ENCODE data around the gene OR10V1. TPM values are rescaled to one million over a fixed set of nuclear protein-coding genes. Genes with fewer than 3 reads are reported as not detected.

OR10V1 gene
- total RNA-seq, 1 experiment from 2014 or later, result not detected

DNA sequence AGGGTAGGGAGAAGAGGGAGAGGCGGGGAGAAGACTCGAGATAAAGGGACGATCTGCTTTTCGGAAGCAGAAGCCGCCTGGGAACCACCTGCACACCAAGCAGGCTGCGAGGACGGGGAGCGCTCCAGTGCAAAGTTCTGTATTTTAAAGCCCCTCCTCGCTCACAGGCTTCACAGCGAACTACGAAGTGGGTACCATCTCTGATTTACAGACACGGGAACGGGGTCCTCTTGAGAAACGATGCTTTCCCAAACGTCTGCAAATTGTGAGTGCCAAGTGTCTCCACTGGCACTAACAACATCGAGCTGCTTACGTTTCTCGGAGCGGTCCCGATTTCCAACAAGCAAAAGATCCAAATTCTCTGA is 40.8 kb upstream of the OR10V1 start:
- intact Hi-C loops (cut with micrococcal nuclease; ENCODE audit: unreplicated experiment), result loop anchor here (1.0 to 2.0 kb wide), 5 partner anchors 48 to 165 kb away; partner anchors contain the start of genes MRPL16 and OSBP
- peaks cover 36% of the 10 kb centered on the region for H3K79me2 ChIP-seq (ENCODE audit: low read depth)
- peak overlapping the region; percentile 97 for H2AFZ ChIP-seq
- no peaks in the 10 kb centered on the region for H3K9me2 ChIP-seq (ENCODE audit: insufficient read depth)
- peak overlapping the region; percentile 92 for H3K4me3 ChIP-seq
- peak overlapping the region; percentile 97 for H3K4me2 ChIP-seq
- H3K27me3 ChIP-seq (ENCODE audit: insufficient read depth, low read depth), result no peaks in the 10 kb centered on the region
- TF ChIP-seq, protein P1, sequence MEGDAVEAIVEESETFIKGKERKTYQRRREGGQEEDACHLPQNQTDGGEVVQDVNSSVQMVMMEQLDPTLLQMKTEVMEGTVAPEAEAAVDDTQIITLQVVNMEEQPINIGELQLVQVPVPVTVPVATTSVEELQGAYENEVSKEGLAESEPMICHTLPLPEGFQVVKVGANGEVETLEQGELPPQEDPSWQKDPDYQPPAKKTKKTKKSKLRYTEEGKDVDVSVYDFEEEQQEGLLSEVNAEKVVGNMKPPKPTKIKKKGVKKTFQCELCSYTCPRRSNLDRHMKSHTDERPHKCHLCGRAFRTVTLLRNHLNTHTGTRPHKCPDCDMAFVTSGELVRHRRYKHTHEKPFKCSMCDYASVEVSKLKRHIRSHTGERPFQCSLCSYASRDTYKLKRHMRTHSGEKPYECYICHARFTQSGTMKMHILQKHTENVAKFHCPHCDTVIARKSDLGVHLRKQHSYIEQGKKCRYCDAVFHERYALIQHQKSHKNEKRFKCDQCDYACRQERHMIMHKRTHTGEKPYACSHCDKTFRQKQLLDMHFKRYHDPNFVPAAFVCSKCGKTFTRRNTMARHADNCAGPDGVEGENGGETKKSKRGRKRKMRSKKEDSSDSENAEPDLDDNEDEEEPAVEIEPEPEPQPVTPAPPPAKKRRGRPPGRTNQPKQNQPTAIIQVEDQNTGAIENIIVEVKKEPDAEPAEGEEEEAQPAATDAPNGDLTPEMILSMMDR (conservative IDR thresholded peaks at IDR 0.05), result no peak
- no peak for TF ChIP-seq EZH2 (IDR thresholded peaks at IDR 0.05; ENCODE audit: low read depth)
- H4K20me1 ChIP-seq (ENCODE audit: insufficient read depth), result peaks cover 27% of the 10 kb centered on the region; the same call in 1 of the 2 replicates
- DNase-seq, result peak in 1 of 2 experiments; percentile 21
- CTCF ChIA-PET, result interaction anchor here (0.6 to 3.0 kb wide), 2 partner anchors 47 to 158 kb away, joined by 7 to 16 read pairs; no protein-coding TSS in a partner anchor
- TSS peak; percentile 55 for BruUV-seq (replicated peaks)
- H3F3A ChIP-seq (ENCODE audit: insufficient read depth, low read depth), result peaks cover 27% of the 10 kb centered on the region
- no peaks in the 10 kb centered on the region for H3K9me3 ChIP-seq (ENCODE audit: insufficient read depth, low read depth)
- H3K4me1 ChIP-seq (replicated peaks; ENCODE audit: insufficient read depth), result peaks cover 19% of the 10 kb centered on the region
- H3K27ac ChIP-seq, result peak overlapping the region; percentile 82
- POLR2A ChIA-PET (ENCODE audit: unreplicated experiment), result interaction anchor here (0.5 to 0.7 kb wide), 3 partner anchors 32 to 204 kb away, joined by 3 to 5 read pairs (median 4); no protein-coding TSS in a partner anchor
- H3K36me3 ChIP-seq (ENCODE audit: low read depth), result 0 out of 2 replicates have a peak, but pooled peaks cover 21% of the 10 kb centered on the region

DNA sequence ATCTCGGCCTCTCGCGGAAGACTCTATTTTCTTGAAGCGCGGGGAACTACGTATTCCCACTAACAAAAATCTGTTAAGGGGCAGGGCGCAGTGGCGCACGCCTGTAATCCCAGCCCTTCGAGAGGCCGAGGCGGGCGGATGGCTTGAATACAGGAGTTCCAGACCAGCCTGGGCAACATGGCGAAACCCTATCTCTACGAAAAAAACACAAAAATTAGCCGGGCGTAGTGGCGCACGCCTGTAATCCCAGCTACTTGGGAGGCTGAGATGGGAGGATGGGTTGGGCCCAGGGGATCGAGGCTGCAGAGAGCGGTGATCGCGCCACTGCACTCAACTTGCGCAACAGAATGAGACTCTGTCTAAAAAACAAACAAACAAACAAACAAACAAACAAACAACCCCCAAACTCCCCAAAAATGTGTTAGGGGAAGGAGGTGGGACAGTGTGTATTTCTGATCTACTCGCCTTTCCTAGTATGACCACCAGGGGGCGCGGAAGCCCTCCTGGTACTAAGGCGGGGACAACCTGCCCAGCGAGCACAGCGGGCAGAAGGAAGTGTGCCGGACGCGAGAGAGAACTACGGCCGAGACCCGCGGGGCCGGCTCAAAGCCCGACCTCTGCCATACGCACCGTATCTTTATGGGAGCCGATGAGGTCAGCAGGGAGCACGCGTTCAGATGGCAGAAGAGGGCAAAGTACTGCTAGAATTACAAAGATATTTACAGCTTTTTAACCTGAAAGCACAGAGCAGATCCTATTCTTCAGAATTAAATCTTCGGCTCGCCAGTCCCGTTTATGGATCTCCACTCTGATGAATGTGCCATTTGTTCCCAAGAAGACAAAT is 40.2 kb upstream of the OR10V1 start:
- no peaks in the 10 kb centered on the region for H3K9me3 ChIP-seq (ENCODE audit: insufficient read depth, low read depth)
- peaks cover 27% of the 10 kb centered on the region for H3F3A ChIP-seq (ENCODE audit: insufficient read depth, low read depth)
- H3K9me2 ChIP-seq (ENCODE audit: insufficient read depth), result no peaks in the 10 kb centered on the region
- no peak overlapping the region for H3K27ac ChIP-seq
- intact Hi-C loops (cut with micrococcal nuclease; ENCODE audit: unreplicated experiment), result loop anchor here (1.0 to 2.0 kb wide), 5 partner anchors 48 to 165 kb away; partner anchors contain the start of genes MRPL16 and OSBP
- no peaks in the 10 kb centered on the region for H3K27me3 ChIP-seq (ENCODE audit: insufficient read depth, low read depth)
- peak overlapping the region; percentile 97 for H3K4me2 ChIP-seq
- POLR2A ChIA-PET (ENCODE audit: unreplicated experiment), result interaction anchor here (0.7 kb wide), 1 partner anchor 204 kb away, joined by 3 read pairs; no protein-coding TSS in a partner anchor
- H2AFZ ChIP-seq, result peak overlapping the region; percentile 97
- DNase-seq, result peak; percentile 68 to 81
- peak overlapping the region; percentile 92 for H3K4me3 ChIP-seq
- peaks cover 30% of the 10 kb centered on the region for H3K79me2 ChIP-seq (ENCODE audit: low read depth)
- 0 out of 2 replicates have a peak, but pooled peaks cover 15% of the 10 kb centered on the region for H3K36me3 ChIP-seq (ENCODE audit: low read depth)
- CTCF ChIA-PET, result interaction anchor here (0.6 to 3.0 kb wide), 3 partner anchors 47 to 506 kb away, joined by 3 to 16 read pairs (median 7); no protein-coding TSS in a partner anchor
- TF ChIP-seq, protein P1 (conservative IDR thresholded peaks at IDR 0.05), result peak; percentile 98
- no peak for TF ChIP-seq EZH2 (IDR thresholded peaks at IDR 0.05; ENCODE audit: low read depth)
- peaks cover 21% of the 10 kb centered on the region; the same call in 1 of the 2 replicates for H4K20me1 ChIP-seq (ENCODE audit: insufficient read depth)
- peaks cover 19% of the 10 kb centered on the region for H3K4me1 ChIP-seq (replicated peaks; ENCODE audit: insufficient read depth)
- no TSS peak for BruUV-seq (replicated peaks)

DNA sequence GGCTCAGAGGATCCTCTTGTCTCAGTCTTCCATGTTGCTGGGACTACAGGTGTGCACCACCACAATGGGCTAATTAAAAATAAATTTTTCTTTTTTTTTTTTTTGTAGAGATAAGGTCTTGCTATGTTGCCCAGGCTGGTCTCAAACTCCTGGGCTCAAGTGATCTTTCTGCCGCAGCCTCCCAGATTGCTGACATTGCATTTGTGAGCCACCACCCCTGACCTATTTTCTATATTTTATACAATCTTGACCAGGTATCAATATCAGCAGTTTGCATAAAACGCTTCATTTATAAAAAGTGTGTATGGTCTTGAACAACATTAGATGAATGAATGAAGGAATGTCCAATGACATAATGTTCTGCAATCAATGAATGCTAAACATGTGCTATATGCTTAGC is 32.5 kb upstream of the OR10V1 start:
- CTCF ChIA-PET, result no interaction called here
- DNase-seq, result no peak
- H3F3A ChIP-seq (ENCODE audit: insufficient read depth, low read depth), result no peaks in the 10 kb centered on the region
- no peak overlapping the region for H3K4me2 ChIP-seq
- no peaks in the 10 kb centered on the region for H3K4me1 ChIP-seq (replicated peaks; ENCODE audit: insufficient read depth)
- H4K20me1 ChIP-seq (ENCODE audit: insufficient read depth), result no peaks in the 10 kb centered on the region
- H2AFZ ChIP-seq, result no peak overlapping the region
- H3K4me3 ChIP-seq, result no peak overlapping the region
- intact Hi-C loops (cut with micrococcal nuclease; ENCODE audit: unreplicated experiment), result no loop called here
- POLR2A ChIA-PET (ENCODE audit: unreplicated experiment), result no interaction called here
- TF ChIP-seq EZH2 (IDR thresholded peaks at IDR 0.05; ENCODE audit: low read depth), result no peak
- TF ChIP-seq, protein P1 (conservative IDR thresholded peaks at IDR 0.05), result no peak
- no peaks in the 10 kb centered on the region for H3K9me3 ChIP-seq (ENCODE audit: insufficient read depth, low read depth)
- no TSS peak for BruUV-seq (replicated peaks)
- H3K27ac ChIP-seq, result no peak overlapping the region
- no peaks in the 10 kb centered on the region; the same call in 1 of the 2 replicates for H3K27me3 ChIP-seq (ENCODE audit: insufficient read depth, low read depth)
- no peaks in the 10 kb centered on the region for H3K79me2 ChIP-seq (ENCODE audit: low read depth)
- no peaks in the 10 kb centered on the region for H3K36me3 ChIP-seq (ENCODE audit: low read depth)
- H3K9me2 ChIP-seq (ENCODE audit: insufficient read depth), result no peaks in the 10 kb centered on the region
